Endothelial cell of umbilical vein (primary cell): Measurements from ENCODE around the gene MIGA2. TPM values are rescaled to one million over a fixed set of nuclear protein-coding genes. Genes with fewer than 3 reads are reported as not detected.

Experiments used
- BruUV-seq: library from RNA; stranded (reverse); fragments of 400-500 nt; replicated peaks from 2 replicates; lab custom pipeline; 2021; lab: Mats Ljungman, UMichigan
- CTCF ChIA-PET: fragments of 300-600, 350-600 bp; sonication (Branson Sonifier 250); formaldehyde crosslinking; loops from one replicate; lab custom pipeline; 2021; ENCODE audit warnings: antibody characterized with exemption, inconsistent platforms; lab: Charles Lee
- POLR2A ChIA-PET: fragments of 300-600, 350-600 bp; sonication (Branson Sonifier 250); formaldehyde crosslinking; loops from one replicate; lab custom pipeline; 2021; ENCODE audit warnings: antibody characterized with exemption, inconsistent platforms; lab: Charles Lee
- DNase-seq: peaks from one replicate; pipeline ENCODE4 v3.0.0-alpha.2; 2011; ENCODE audit warnings: low read depth, low spot score
- FAIRE-seq: peaks from 2 replicates; lab custom pipeline; 2011; peaks lifted over from hg19 to GRCh38; lab: Jason Lieb, UNC
- H2AFZ ChIP-seq: 2 replicates; pipeline ENCODE4 v1.6.0; 2012; ENCODE audit warnings: low read depth, low read length, control low read depth, inconsistent platforms
- H3K27ac ChIP-seq: 2 replicates; pipeline ENCODE4 v1.5.1; 2011; ENCODE audit warnings: low read depth, mild to moderate bottlenecking, control low read depth, low read length, moderate library complexity; ENCODE audit not compliant: insufficient read depth
- H3K27me3 ChIP-seq, 2 experiments: 2 replicates each; pipeline versions ENCODE4 v1.6.0 to v1.6.1; 2011; ENCODE audit warnings: low read length in 2 of 2, mixed read lengths in 1 of 2; ENCODE audit not compliant: control insufficient read depth in 2 of 2, insufficient read depth in 2 of 2
- H3K36me3 ChIP-seq, 2 experiments: 2 replicates in 1 of 2; 3 replicates in 1 of 2; pipeline ENCODE4 v1.5.1; 2011; ENCODE audit warnings: low read length in 2 of 2, mild to moderate bottlenecking in 1 of 2, moderate library complexity in 1 of 2; ENCODE audit not compliant: control insufficient read depth in 2 of 2, insufficient read depth in 2 of 2; ENCODE audit errors: extremely low read depth in 1 of 2
- H3K4me1 ChIP-seq: 3 replicates; pipeline ENCODE4 v1.5.1; 2011; ENCODE audit warnings: mild to moderate bottlenecking, low read length; ENCODE audit not compliant: control insufficient read depth, insufficient read depth; ENCODE audit errors: extremely low read depth
- H3K4me2 ChIP-seq: 2 replicates; pipeline ENCODE4 v1.6.1; 2011; ENCODE audit warnings: low read length, control low read depth, mixed read lengths; ENCODE audit not compliant: insufficient read depth
- H3K4me3 ChIP-seq, 3 experiments: fragments of 200-600 bp in 1 of 3; sonication (generic), shearing (Covaris generic) in 1 of 3; replicated peaks in 1 of 3; 2 replicates each; pipeline ENCODE4 v1.5.1; 2011 to 2016; ENCODE audit warnings: control low read depth in 3 of 3, low read length in 3 of 3, mild to moderate bottlenecking in 2 of 3, inconsistent platforms in 1 of 3, low read depth in 1 of 3, moderate library complexity in 1 of 3; ENCODE audit not compliant: insufficient read depth in 1 of 3
- H3K79me2 ChIP-seq: 2 replicates; pipeline ENCODE4 v1.6.0; 2012; ENCODE audit warnings: low read length, inconsistent platforms; ENCODE audit not compliant: control insufficient read depth, insufficient read depth
- H3K9ac ChIP-seq: replicated peaks from 2 replicates; pipeline ENCODE3; 2011; ENCODE audit warnings: low read length, control low read depth; ENCODE audit not compliant: insufficient read depth; ENCODE audit errors: extremely low read depth
- H3K9me1 ChIP-seq: replicated peaks from 3 replicates; pipeline ENCODE4 v1.6.0; 2011; ENCODE audit warnings: mild to moderate bottlenecking, low read length; ENCODE audit not compliant: control insufficient read depth, insufficient read depth; ENCODE audit errors: extremely low read depth
- H3K9me3 ChIP-seq: replicated peaks from 2 replicates; pipeline ENCODE4 v1.5.1; 2012; ENCODE audit warnings: low read length, inconsistent platforms; ENCODE audit not compliant: control insufficient read depth, insufficient read depth
- H4K20me1 ChIP-seq: replicated peaks from 2 replicates; pipeline ENCODE3; 2011; ENCODE audit warnings: mild to moderate bottlenecking, low read length; ENCODE audit not compliant: control insufficient read depth, insufficient read depth; ENCODE audit errors: extremely low read depth
- CTCF ChIP-seq, 2 donors: IDR thresholded peaks; 1 replicate in 1 of 2; 2 replicates in 1 of 2; pipeline ENCODE4 v1.5.1; 2011; ENCODE audit warnings: low read length in 2 of 2, mild to moderate bottlenecking in 2 of 2, moderate library complexity in 2 of 2, control low read depth in 1 of 2, inconsistent platforms in 1 of 2, low read depth in 1 of 2; ENCODE audit not compliant: insufficient read depth in 1 of 2; ENCODE audit errors: extremely low read depth in 1 of 2
- EZH2 ChIP-seq: IDR thresholded peaks from 2 replicates; pipeline ENCODE4 v1.6.1; 2012; ENCODE audit warnings: borderline replicate concordance, low read depth, mild to moderate bottlenecking, moderate library complexity, low read length, inconsistent platforms; ENCODE audit not compliant: severe bottlenecking
- FOS ChIP-seq: IDR thresholded peaks from 2 replicates; pipeline ENCODE4 v1.6.1; 2011; ENCODE audit warnings: mild to moderate bottlenecking, low read length, moderate library complexity, borderline replicate concordance; ENCODE audit not compliant: insufficient read depth
- GATA2 ChIP-seq: IDR thresholded peaks from 2 replicates; pipeline ENCODE4 v1.7.0; 2011; ENCODE audit warnings: low read depth, mild to moderate bottlenecking, moderate library complexity, mixed read lengths, low read length; ENCODE audit not compliant: insufficient read length, insufficient read depth
- JUN ChIP-seq: IDR thresholded peaks from 2 replicates; pipeline ENCODE4 v1.6.1; 2011; ENCODE audit warnings: borderline replicate concordance, low read depth; ENCODE audit not compliant: insufficient read length, insufficient read depth
- MYC ChIP-seq: IDR thresholded peaks from one replicate; pipeline ENCODE4 v1.6.1; 2011; ENCODE audit warnings: mild to moderate bottlenecking, low read depth, low read length
- POLR2A ChIP-seq: IDR thresholded peaks from 2 replicates; pipeline ENCODE4 v1.6.1; 2012; ENCODE audit warnings: low read depth, mild to moderate bottlenecking, control low read depth, low read length
- POLR2AphosphoS5 ChIP-seq: IDR thresholded peaks from 2 replicates; pipeline ENCODE4 v1.6.1; 2012; ENCODE audit warnings: low read depth, mild to moderate bottlenecking, control low read depth, low read length, moderate library complexity; ENCODE audit not compliant: insufficient read depth
- dilution Hi-C: fragments of 300-500 bp; cut with MboI; formaldehyde crosslinking; loops from one replicate; pipeline ENCODE4 v1.15.0; 2019; ENCODE audit warnings: low sequenced_read_pairs; ENCODE audit not compliant: extremely low pct_ligation_motif_present
- intact Hi-C: fragments of 100-400 bp; cut with micrococcal nuclease; formaldehyde crosslinking; loops from one replicate; pipeline ENCODE4 v1.10.0; 2022
- polyA plus RNA-seq, 4 experiments: library from polyadenylated mRNA; depleted of rRNA in 3 of 4; stranded (reverse) in 3 of 4; unstranded in 1 of 4; fragments of >200 nt; gene quantifications; 2 replicates each; pipeline versions ENCODE4 v1.2.1 to v1.2.3, GENCODE V29; 2011 to 2012; ENCODE audit warnings: missing spikeins in 1 of 4
- total RNA-seq: library from RNA; stranded (reverse); gene quantifications from 2 replicates; pipeline ENCODE4 v1.2.3, GENCODE V29; 2021
- TF ChIP-seq, protein P1 (sequence below): IDR thresholded peaks from 2 replicates; pipeline ENCODE4 v1.6.1; 2011; ENCODE audit not compliant: insufficient read depth, insufficient read length

Gene MIGA2
- total and polyA plus RNA-seq, 2 donors (not counting 3 experiments of a cell fraction or from before 2014, with no cell fraction given) = 27.7 to 28.0 TPM

DNA sequence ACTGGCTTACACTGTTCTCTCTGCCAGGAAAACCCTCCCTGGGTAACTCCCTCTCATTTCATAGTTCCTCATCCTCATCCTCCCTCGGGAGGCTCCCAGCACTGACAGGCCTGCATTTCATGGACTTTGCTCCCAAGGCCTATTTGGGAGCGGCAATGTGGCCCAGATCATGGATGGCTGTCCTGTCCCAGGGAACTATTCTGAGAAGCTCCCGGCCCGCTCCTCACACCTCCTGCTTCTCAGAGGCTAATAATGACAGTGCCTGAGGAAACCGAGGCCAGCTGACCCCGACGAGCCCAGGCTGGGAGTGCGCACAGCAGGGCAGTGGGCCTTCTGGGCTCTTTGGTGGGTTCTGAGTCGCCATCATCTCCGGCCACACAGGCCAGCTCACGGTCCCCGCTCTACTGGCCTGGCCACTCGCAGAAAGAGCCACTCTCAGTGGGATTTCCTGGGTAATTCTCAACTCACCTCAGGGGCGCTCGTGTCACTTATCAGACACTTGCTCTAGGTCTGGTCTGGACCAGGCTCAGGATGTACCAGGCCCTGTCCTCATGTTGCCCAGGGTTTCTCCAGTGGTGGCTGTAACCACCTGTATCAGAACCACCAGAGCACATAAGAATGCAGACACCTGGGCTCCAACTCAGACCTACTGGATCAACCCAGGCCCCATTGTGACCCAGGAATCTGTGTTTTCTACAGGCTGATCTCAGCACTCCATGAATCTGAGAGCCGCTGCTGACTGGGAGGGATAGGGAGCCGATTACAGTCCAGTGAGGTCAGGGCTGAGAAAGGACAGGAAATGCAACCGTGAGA lies 42.5 kb downstream of the MIGA2 start:
- FAIRE-seq (no peak), DNase-seq (no peak)
- Histone ChIP-seq H3K9me3 (no peaks in the 10 kb centered on the region), H3K4me1 (peaks cover 16% of the 10 kb centered on the region), H3K79me2 (peaks cover 20% of the 10 kb centered on the region), H3K27me3 (no peaks in the 10 kb centered on the region), H3K36me3 (no peaks in the 10 kb centered on the region), H3K4me2 (no peak overlapping the region), H3K9ac (no peak overlapping the region), H2AFZ (no peak overlapping the region), H3K4me3 (no peak overlapping the region), H3K27ac (no peak overlapping the region), H3K9me1 (no peaks in the 10 kb centered on the region), H4K20me1 (no peaks in the 10 kb centered on the region)
- dilution Hi-C loops (no loop called here), intact Hi-C loops (no loop called here)
- no TSS peak for BruUV-seq
- POLR2A ChIA-PET = no interaction called here
- TF ChIP-seq FOS (no peak), MYC (no peak), EZH2 (no peak), GATA2 (no peak), POLR2A (no peak), POLR2AphosphoS5 (no peak)
- TF ChIP-seq, protein P1, sequence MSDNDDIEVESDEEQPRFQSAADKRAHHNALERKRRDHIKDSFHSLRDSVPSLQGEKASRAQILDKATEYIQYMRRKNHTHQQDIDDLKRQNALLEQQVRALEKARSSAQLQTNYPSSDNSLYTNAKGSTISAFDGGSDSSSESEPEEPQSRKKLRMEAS = no peak
- CTCF ChIA-PET = no interaction called here

- ChIA-PET CTCF (no interaction called here), POLR2A (no interaction called here)
- DNase-seq (no peak), FAIRE-seq (no peak)
- H2AFZ ChIP-seq = peak overlapping the region; percentile 93
- BruUV-seq = no TSS peak
- peaks cover 20% of the 10 kb centered on the region for H3K79me2 ChIP-seq
- intact Hi-C loops = loop anchor here (2.0 kb wide), 1 partner anchor 43 kb away; the partner anchor contains the start of gene MIGA2
- peak overlapping the region; percentile 80 for H3K4me2 ChIP-seq
- dilution Hi-C loops = no loop called here
- peak overlapping the region in 1 of 3 experiments; percentile 63 for H3K4me3 ChIP-seq
- H3K9me1 ChIP-seq = no peaks in the 10 kb centered on the region
- H3K4me1 ChIP-seq = peaks cover 16% of the 10 kb centered on the region
- H4K20me1 ChIP-seq = no peaks in the 10 kb centered on the region
- no peak overlapping the region for H3K27ac ChIP-seq
- TF ChIP-seq, protein P1 = no peak
- TF ChIP-seq MYC = no peak
- TF ChIP-seq JUN = no peak
- TF ChIP-seq CTCF (IDR thresholded peaks at IDR 0.05; ENCODE audit: extremely low read depth in 1 of 2, insufficient read depth in 1 of 2, low read depth in 1 of 2, low read length in 2 of 2) = no peak
- no peak for TF ChIP-seq EZH2
- no peak for TF ChIP-seq POLR2AphosphoS5
- no peak for TF ChIP-seq FOS
- no peak for TF ChIP-seq POLR2A
- TF ChIP-seq GATA2 = no peak
- H3K27me3 ChIP-seq = no peaks in the 10 kb centered on the region
- H3K36me3 ChIP-seq = peaks cover 0 to under 1% of the 10 kb centered on the region in 2 experiments
- no peak overlapping the region for H3K9ac ChIP-seq
- no peaks in the 10 kb centered on the region for H3K9me3 ChIP-seq
Measured at GRCh38 chr9:129079829-129080228, 43.4 kb downstream of the MIGA2 start.
